ENCODE measurements around the gene WNT7A.
"Not testable (repeated sequence)": the region's sequence is repeated elsewhere in the genome, so short reads cannot be mapped to it uniquely, and the experiment has no call there.

WNT7A gene

GRCh38 chr3:13865106-13865505, 14.8 kb downstream of the WNT7A start:
- no peak for DNase-seq

GRCh38 chr3:13863965-13864595, 15.8 kb downstream of the WNT7A start:
- no peak for DNase-seq

- no peak for DNase-seq
These were observed 16.4 kb downstream of the WNT7A start for GRCh38 chr3:13863382-13863952.

- DNase-seq, result no peak
These were observed 18.4 kb downstream of the WNT7A start for GRCh38 chr3:13861461-13861860.

GRCh38 chr3:13860001-13860400, 19.9 kb downstream of the WNT7A start:
- no peak for DNase-seq

GRCh38 chr3:13858768-13859520, 20.9 kb downstream of the WNT7A start:
- no peak for DNase-seq

- DNase-seq, result no peak
These were observed 22.0 kb downstream of the WNT7A start for GRCh38 chr3:13857702-13858380.

GRCh38 chr3:13856628-13857027, 23.2 kb downstream of the WNT7A start:
- DNase-seq, result not testable (repeated sequence)

- no peak for DNase-seq
These were observed 23.9 kb downstream of the WNT7A start for GRCh38 chr3:13856006-13856405.

GRCh38 chr3:13854492-13854891, 25.4 kb downstream of the WNT7A start:
- no peak for DNase-seq

- no peak for DNase-seq
These were observed 25.9 kb downstream of the WNT7A start for GRCh38 chr3:13853978-13854296.

GRCh38 chr3:13853256-13853977, 26.5 kb downstream of the WNT7A start:
- DNase-seq, result no peak

GRCh38 chr3:13852638-13853009, 27.2 kb downstream of the WNT7A start:
- DNase-seq, result no peak

- DNase-seq, result no peak
These were observed 27.8 kb downstream of the WNT7A start for GRCh38 chr3:13851997-13852637.

GRCh38 chr3:13851091-13851849, 28.6 kb downstream of the WNT7A start:
- no peak for DNase-seq

GRCh38 chr3:13850161-13850945, 29.5 kb downstream of the WNT7A start:
- no peak for DNase-seq

- no peak for DNase-seq
These were observed 30.9 kb downstream of the WNT7A start for GRCh38 chr3:13849018-13849417.

GRCh38 chr3:13846716-13847570, 32.9 kb downstream of the WNT7A start:
- no peak for DNase-seq

- DNase-seq, result no peak
These were observed 33.6 kb downstream of the WNT7A start for GRCh38 chr3:13846238-13846637.

- DNase-seq, result no peak
These were observed 34.1 kb downstream of the WNT7A start for GRCh38 chr3:13845806-13846205.

Data from OCI-M1 (cell line).